ENCODE results near the gene QPCTL.

Gene QPCTL

GRCh38 chr19:45692187-45693105 lies at the start of gene QPCTL:
Gene QPCTL (plus strand): TSS chr19:45692666. CDS start chr19:45692704, 38 bp downstream.
- in situ Hi-C loops (cut with HindIII; ENCODE audit: low sequenced_read_pairs), result no loop called here
- peak; percentile 99 for DNase-seq (ENCODE audit: low read depth)
- TF ChIP-seq, protein P1, sequence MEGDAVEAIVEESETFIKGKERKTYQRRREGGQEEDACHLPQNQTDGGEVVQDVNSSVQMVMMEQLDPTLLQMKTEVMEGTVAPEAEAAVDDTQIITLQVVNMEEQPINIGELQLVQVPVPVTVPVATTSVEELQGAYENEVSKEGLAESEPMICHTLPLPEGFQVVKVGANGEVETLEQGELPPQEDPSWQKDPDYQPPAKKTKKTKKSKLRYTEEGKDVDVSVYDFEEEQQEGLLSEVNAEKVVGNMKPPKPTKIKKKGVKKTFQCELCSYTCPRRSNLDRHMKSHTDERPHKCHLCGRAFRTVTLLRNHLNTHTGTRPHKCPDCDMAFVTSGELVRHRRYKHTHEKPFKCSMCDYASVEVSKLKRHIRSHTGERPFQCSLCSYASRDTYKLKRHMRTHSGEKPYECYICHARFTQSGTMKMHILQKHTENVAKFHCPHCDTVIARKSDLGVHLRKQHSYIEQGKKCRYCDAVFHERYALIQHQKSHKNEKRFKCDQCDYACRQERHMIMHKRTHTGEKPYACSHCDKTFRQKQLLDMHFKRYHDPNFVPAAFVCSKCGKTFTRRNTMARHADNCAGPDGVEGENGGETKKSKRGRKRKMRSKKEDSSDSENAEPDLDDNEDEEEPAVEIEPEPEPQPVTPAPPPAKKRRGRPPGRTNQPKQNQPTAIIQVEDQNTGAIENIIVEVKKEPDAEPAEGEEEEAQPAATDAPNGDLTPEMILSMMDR (IDR thresholded peaks at IDR 0.05; ENCODE audit: low read depth, low read length, missing control alignments), result no peak
- H3K4me3 ChIP-seq (ENCODE audit: low read depth, low read length), result peak within 1 kb of the TSS; percentile 96

- peak overlapping the region; percentile 29 for H3K4me3 ChIP-seq (ENCODE audit: low read depth, low read length)
- DNase-seq (ENCODE audit: low read depth), result peak; percentile 50
- TF ChIP-seq, protein P1 (IDR thresholded peaks at IDR 0.05; ENCODE audit: low read depth, low read length, missing control alignments), result peak; percentile 99
- in situ Hi-C loops (cut with HindIII; ENCODE audit: low sequenced_read_pairs), result loop anchor here (10.0 kb wide), 1 partner anchor 88 kb away; no protein-coding TSS in a partner anchor
Measured at GRCh38 chr19:45643024-45643926, 49.2 kb upstream of the QPCTL start.

DNA sequence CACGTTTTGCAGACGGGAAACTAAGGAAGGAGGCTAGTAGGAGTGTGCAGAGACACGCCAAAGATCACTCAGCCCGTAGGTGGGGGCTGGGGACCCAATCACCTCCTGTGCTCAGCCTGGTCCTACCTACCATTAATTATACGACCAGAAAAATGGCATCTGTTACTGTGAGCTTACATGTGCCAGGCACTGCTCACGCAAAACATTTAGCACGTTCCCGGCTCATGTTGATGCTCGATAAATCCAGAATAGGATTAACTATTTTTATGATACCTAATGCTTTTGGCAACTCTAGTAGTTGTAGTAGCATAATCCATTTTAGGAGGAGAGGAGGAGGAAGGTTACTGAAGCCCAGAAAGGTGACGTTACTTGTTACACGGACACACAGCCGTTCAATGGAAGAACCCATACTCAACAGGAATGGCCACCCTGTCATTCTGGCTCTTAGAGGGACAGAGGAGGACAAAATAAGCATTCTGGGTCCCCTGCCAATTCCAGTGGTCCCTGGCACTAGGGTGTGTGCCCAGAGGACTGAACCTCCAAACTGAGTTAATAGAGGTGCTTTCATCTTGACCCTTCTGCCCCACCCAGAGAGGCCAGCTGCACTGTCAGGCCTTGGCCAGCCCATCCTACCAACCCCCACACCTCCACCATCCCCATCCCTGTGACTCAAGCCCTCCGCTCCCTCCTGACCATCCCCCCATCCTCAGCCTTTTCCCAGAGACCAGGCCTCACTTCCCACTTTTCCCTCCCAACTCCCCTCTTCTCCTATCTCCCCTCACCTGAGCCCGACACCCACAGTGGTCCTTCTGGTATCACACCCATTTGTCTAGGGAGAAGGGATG lies 48.3 kb upstream of the QPCTL start:
- in situ Hi-C loops (cut with HindIII; ENCODE audit: low sequenced_read_pairs), result loop anchor here (10.0 kb wide), 1 partner anchor 89 kb away; no protein-coding TSS in a partner anchor
- TF ChIP-seq, protein P1 (IDR thresholded peaks at IDR 0.05; ENCODE audit: low read depth, low read length, missing control alignments), result no peak
- H3K4me3 ChIP-seq (ENCODE audit: low read depth, low read length), result no peak overlapping the region
- no peak for DNase-seq (ENCODE audit: low read depth)

DNA sequence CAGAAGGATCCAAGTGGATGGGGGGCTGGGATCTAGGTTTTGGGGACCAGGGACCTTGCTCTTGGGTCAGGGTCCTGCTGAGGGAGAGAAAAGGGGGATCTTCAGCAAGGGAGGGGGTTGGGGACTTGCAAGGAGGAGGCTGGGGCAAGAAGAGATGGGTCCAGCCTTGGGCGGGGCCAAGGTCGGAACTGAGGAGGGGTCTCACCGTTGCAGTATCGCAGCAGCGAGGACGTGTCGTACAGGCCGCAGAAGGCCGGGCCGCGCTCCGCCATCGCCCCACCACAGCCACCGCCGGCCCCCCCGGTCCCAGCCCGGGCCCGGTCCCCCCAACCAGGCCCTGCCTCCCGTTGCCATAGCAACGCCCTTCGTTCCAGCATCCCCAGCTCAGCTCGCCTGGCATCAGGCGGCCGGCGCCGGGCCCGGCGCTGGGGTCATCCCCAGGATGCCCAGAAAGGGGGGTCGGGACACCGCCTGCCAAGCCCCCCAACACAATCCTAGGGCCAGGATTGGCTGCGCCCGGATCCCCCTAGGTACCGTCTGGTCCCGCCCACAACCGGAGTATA lies 47.3 kb upstream of the QPCTL start:
- peak overlapping the region; percentile 43 for H3K4me3 ChIP-seq (ENCODE audit: low read depth, low read length)
- TF ChIP-seq, protein P1 (IDR thresholded peaks at IDR 0.05; ENCODE audit: low read depth, low read length, missing control alignments), result no peak
- in situ Hi-C loops (cut with HindIII; ENCODE audit: low sequenced_read_pairs), result loop anchor here (10.0 kb wide), 1 partner anchor 90 kb away; no protein-coding TSS in a partner anchor
- no peak for DNase-seq (ENCODE audit: low read depth)

DNA sequence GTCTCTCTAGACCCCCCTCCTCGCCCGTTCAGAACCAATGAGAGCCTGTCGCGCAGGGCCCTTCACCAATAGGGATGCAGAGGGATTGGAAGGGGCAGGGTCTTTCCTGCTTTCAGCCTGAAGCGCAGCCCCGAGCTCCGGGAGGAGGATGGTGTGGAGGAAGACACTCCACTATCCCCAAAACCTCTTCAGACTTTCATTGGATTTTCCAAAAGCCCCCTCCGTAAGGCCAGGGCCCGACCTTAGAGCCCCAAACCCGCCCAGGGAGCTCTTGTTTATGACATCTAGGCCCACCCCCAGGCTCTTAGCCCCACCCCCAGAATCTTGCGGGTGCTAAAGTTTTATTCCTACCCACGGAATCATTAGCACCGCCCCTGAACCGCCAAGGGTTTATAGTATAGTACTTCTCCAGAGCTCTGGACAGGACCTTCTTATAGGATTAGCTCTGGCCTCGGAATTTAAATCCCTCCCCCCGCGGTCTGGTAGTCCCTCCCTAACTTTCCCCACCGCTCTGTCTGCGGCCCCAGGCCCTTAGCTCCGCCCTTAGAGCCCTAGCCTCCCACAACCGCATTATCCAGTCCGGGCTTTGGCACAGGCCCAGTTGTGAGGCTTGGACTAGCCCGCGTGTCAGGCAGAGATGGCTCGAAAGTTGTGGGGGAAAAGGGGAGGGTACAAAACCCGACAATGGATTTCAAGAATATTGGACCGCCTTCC lies 46.7 kb upstream of the QPCTL start:
- DNase-seq (ENCODE audit: low read depth), result peak; percentile 68
- peak overlapping the region; percentile 43 for H3K4me3 ChIP-seq (ENCODE audit: low read depth, low read length)
- in situ Hi-C loops (cut with HindIII; ENCODE audit: low sequenced_read_pairs), result loop anchor here (10.0 kb wide), 1 partner anchor 91 kb away; no protein-coding TSS in a partner anchor
- TF ChIP-seq, protein P1 (IDR thresholded peaks at IDR 0.05; ENCODE audit: low read depth, low read length, missing control alignments), result no peak

Measured in astrocyte of the cerebellum (primary cell).